Upper lobe of left lung (tissue), 4 donors: ENCODE data around the gene PFN2.

Experiments used
- EP300 ChIP-seq, 4 donors: sonication (generic); formaldehyde crosslinking; IDR thresholded peaks; one replicate each; pipeline ENCODE4 v1.5.1; 2017; ENCODE audit warnings: antibody characterized with exemption in 4 of 4, control low read depth in 2 of 4
- POLR2A ChIP-seq, 4 donors: fragments of 450-650 bp; IDR thresholded peaks; one replicate each; pipeline ENCODE4 v1.5.1; 2016 to 2017; ENCODE audit warnings: antibody characterized with exemption in 4 of 4, mild to moderate bottlenecking in 2 of 4
- POLR2AphosphoS5 ChIP-seq, 2 donors: sonication (generic); formaldehyde crosslinking; IDR thresholded peaks; one replicate each; pipeline ENCODE4 v1.5.1; 2017; ENCODE audit warnings: antibody characterized with exemption in 2 of 2

DNA sequence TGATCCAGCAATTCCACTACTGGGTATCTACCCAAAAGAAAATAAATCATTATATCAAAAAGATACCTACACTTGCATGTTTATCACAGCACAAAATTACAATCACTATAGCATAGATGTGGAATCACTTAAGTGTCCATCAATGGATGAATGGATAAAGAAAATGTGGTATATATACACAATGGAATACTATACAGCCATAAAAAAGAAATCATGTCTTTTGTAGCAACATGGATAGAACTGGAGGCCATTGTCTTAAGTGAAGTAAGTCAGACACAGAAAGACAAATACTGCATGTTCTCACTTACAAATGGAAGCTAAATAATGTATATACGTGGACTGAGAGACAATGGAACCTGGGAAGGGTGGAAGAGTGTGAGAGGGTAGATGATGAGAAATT, 28.3 kb upstream of the PFN2 start:
- TF ChIP-seq EP300 (IDR thresholded peaks at IDR 0.05) (no peak), POLR2A (IDR thresholded peaks at IDR 0.05) (no peak), POLR2AphosphoS5 (IDR thresholded peaks at IDR 0.05) (no peak)
